UCSD-AML1 (cell line): ENCODE measurements around the gene LDLRAD4.
"Not testable (repeated sequence)": the region's sequence is repeated elsewhere in the genome, so short reads cannot be mapped to it uniquely, and the experiment has no call there.

Source experiments
- DNase-seq: peaks from one replicate; lab custom pipeline; 2025; ENCODE audit not compliant: unreplicated experiment; lab: John Stamatoyannopoulos, UW

LDLRAD4 gene

DNA sequence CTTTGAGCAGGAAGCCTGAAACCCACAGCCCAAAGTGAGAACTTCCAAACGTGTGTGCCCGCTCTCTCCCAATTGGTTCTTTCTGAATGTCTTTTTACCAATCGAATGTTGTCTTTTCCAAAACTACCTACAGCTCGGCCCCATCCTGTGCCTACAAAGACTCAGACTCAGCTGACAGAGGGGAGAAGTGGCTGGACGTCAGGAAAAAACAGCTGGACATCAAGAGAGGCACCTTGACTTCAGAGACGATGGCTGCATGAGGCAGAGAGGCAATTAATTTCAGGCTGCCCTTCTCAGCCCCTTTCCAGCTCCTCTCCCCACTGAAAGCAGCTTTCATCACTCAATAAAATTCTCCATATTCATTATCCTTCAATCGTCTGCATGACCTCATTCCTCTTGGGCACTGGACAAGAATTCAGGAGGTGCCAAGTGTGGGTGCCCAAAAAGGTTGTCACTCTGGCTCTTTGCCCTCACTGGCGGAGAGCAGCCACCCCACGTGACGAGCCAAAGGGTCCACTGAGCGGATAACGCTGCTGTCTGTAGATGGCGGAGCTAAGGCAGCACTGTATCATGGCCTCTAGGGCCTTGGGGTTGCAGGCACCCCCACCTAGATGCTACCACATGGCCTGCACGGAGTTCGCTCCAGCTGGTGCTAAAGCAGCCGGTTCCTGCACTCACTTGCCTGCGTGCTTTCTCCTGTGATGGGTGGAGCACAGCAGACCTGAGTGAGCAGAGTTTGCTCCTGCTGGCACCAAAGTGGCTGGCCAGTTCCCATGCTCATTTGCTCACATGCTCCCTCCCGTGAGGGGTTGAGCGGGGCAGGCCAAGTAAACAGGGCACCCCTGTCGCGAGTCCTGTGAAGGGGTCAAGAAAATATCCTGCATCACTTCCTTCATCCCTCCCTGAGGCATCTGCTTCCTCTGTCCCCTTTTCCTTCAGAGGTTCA is 469.9 kb downstream of the LDLRAD4 start:
- no peak for DNase-seq

DNA sequence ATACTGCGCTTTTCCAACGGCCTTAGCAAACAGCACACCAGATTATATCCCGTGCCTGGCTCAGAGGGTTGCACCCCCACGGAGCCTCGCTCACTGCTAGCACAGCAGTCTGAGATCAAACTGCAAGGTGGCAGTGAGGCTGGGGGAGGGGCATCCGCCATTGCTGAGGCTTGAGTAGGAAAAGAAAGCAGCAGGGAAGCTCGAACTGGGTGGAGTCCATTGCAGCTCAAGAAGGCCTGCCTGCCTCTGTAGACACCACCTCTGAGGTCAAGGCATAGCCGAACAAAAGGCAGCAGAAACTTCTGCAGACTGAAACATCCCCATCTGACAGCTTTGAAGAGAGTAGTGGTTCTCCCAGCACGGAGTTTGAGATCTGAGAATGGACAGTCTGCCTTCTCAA is 471.5 kb downstream of the LDLRAD4 start:
- not testable (repeated sequence) for DNase-seq

DNA sequence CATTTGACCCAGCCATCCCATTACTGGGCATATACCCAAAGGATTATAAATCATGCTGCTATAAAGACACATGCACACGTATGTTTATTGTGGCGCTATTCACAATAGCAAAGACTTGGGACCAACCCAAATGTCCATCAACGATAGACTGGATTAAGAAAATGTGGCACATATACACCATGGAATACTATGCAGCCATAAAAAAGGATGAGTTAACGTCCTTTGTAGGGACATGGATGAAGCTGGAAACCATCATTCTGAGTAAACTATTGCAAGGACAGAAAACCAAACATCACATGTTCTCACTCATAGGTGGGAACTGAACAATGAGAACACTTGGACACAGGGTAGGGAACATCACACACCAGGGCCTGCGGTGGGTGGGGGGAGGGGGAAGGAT is 476.8 kb downstream of the LDLRAD4 start:
- DNase-seq = not testable (repeated sequence)

DNA sequence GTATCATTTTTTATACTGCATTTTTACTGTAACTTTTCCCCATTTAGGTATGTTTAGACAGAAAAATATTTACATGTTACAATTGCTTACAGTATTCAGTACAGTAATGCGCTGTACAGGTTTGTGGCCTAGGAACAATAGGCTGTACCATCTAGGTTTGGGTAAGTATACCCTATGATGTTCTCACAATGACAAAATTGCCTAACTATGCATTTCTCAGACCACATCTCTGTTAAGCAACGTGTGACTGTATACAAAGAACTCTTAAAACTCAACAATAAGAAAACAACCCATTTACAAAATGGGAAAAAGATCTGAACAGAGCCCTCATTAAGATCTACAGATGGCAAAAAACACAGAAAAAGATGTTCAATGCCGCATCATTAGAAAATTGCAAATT is 478.4 kb downstream of the LDLRAD4 start:
- no peak for DNase-seq

DNA sequence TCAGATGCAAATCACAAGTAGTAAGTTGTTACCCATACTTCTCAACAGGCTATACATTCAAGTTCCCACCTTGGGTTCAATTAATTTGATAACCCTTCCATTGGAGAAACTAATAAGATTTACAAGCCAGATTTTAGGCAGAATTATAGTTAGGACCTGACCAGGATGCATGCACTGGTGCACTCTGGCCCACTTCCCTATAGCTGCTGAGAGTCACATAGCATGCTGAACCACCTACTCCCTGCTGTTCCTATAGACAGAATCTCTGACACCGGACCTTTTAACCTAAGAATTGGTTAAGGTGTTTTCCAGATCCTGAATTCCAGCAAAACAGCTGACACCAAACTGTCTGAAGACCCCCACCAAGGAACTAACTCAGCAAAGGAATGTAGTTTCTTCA is 481.6 kb downstream of the LDLRAD4 start:
- DNase-seq = no peak
